Cardiac fibroblast (primary cell): ENCODE results near the gene RYR1.
A peak's percentile ranks its signal among the peaks of the same experiment; 100 is the strongest.
"Not testable (repeated sequence)": the region's sequence is repeated elsewhere in the genome, so short reads cannot be mapped to it uniquely, and the experiment has no call there.

ENCODE experiments used
- DNase-seq, 2 donors: peaks; one replicate each; pipeline versions ENCODE4 v3.0.0 to v3.0.0-alpha.2; 2010; ENCODE audit warnings: low read depth in 2 of 2
- H3K4me3 ChIP-seq, 2 donors: replicated peaks in 1 of 2; 1 replicate in 1 of 2; 2 replicates in 1 of 2; pipeline ENCODE4 v1.5.1; 2011; ENCODE audit warnings: low read depth in 2 of 2, low read length in 2 of 2, mild to moderate bottlenecking in 2 of 2, moderate library complexity in 1 of 2
- TF ChIP-seq, protein P1 (sequence below): IDR thresholded peaks from one replicate; pipeline ENCODE4 v1.5.1; 2011; ENCODE audit warnings: low read depth, mild to moderate bottlenecking, low read length, inconsistent platforms

The RYR1 gene

DNA sequence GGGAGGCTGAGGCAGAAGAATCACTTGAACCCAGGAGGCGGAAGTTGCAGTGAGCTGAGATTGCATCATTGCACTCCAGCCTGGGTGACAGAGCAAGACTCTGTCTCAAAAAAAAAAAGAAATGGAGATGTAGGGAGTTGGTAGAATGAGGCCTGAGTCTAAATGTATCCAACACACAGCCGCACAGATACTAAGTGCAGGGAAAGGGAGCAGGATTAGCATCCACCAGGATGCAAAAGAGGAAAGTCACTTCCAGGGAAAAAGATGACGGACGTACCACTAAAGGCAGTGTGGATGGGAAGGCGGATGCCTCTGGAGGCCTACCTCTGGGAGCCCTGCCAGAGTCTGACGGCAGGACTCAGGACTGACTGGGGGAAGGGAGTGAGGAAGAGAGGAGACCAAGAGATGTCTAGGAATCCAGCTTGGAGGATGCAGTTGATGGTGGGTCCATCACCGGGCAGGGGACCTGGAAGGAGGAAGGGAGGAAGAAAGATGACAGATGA is 23.8 kb upstream of the RYR1 start:
- TF ChIP-seq, protein P1, sequence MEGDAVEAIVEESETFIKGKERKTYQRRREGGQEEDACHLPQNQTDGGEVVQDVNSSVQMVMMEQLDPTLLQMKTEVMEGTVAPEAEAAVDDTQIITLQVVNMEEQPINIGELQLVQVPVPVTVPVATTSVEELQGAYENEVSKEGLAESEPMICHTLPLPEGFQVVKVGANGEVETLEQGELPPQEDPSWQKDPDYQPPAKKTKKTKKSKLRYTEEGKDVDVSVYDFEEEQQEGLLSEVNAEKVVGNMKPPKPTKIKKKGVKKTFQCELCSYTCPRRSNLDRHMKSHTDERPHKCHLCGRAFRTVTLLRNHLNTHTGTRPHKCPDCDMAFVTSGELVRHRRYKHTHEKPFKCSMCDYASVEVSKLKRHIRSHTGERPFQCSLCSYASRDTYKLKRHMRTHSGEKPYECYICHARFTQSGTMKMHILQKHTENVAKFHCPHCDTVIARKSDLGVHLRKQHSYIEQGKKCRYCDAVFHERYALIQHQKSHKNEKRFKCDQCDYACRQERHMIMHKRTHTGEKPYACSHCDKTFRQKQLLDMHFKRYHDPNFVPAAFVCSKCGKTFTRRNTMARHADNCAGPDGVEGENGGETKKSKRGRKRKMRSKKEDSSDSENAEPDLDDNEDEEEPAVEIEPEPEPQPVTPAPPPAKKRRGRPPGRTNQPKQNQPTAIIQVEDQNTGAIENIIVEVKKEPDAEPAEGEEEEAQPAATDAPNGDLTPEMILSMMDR, result no peak
- DNase-seq, result peak; percentile 71 to 73
- no peak overlapping the region for H3K4me3 ChIP-seq

DNA sequence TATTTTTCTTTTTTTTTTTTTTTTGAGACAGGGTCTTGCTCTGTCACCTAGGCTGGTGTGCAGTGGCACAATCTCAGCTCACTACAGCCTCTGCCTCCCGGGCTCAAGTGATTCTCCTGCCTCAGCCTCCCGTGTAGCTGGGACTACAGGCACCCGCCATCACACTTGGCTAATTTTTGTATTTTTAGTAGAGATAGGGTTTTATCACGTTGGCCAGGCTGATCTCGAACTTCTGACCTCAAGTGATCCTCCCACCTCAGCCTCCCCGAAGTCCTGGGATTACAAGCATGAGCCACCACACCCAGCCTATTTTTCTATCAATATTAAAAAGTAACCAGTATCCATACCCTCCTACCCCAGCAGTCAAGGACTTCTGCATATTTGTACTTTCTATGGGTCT is 23.1 kb upstream of the RYR1 start:
- not testable (repeated sequence) for DNase-seq, H3K4me3 ChIP-seq

DNA sequence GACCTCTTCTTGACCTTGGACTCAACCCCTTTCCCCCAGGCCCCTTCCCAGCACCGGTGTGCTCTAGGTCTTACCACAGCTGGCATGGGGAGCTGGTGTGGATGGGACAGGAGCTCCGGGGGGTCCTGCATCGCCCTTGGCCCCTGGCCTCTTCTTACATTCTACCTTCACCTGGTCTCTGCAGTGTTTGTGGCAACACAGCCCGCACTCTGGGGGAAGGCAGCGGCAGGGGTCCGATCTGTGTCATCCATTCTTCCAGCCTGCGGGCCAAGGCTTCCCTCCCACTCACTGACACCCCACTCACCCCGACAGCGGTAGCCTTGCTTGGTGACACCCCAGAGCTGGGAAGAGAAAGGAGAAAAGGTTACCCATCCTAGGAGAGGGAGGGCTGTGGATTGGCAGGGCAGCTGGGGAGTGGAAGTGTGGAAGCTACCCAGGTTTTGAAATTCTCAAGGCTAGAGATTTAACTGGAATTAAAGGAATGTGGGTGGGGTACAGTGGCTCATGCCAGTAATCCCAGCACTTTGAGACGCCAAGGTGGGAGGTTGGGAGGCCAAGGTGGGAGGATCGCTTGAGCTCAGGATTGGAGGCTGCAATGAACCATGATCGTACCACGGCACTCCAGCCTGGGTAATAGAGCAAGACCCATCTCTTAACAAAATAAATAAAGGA is 22.3 kb upstream of the RYR1 start:
- no peak overlapping the region for H3K4me3 ChIP-seq
- TF ChIP-seq, protein P1, result no peak
- DNase-seq, result no peak

- H3K4me3 ChIP-seq, result not testable (repeated sequence)
These were observed 21.6 kb upstream of the RYR1 start for GRCh38 chr19:38411898-38412297.

DNA sequence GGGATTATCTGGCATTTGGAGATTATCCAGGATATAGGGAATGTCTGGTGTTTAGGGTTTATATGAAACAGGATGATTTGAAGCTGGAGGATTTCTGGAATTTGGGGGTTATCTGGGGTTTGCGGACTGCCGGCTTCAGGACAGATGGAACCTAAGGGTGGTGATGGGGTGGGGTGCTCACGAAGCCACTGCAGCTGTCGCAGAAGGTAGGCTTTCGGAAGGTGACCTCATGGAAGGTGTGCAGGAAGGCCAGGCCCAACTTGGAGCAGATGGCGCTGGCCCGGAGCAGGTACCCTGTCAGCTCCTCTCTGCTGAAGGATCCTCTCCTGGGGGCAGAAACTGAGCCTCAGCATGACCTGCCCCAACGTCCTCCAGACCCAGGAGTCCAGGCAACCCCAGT is 21.0 kb upstream of the RYR1 start:
- TF ChIP-seq, protein P1, result no peak
- no peak overlapping the region for H3K4me3 ChIP-seq
- DNase-seq, result no peak

More at GRCh38 chr19:38411898-38412297, 21.6 kb upstream of the RYR1 start:
- not testable (repeated sequence) for DNase-seq

DNA sequence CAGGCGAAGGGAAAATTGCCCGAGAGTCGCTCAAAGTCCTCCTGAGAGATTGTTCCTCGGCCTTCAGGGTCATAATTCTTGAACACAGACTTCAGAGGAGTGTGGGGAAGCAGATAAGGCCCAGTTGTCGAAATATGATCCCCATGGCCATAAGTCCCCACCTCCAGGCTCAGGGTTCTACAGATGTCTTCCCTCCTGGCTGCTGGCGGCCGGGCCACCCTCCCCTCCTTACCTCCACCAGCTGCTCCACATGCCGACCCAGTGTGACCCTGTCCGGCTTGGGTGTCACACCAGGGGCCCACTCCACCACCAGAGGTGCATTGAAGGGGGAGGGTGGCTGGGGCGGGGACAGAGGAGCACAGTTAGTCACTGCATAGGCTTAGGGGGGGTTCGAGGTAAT is 20.5 kb upstream of the RYR1 start:
- no peak overlapping the region for H3K4me3 ChIP-seq
- TF ChIP-seq, protein P1, result no peak
- no peak for DNase-seq

- TF ChIP-seq, protein P1, result no peak
- DNase-seq, result no peak
These were observed 20.1 kb upstream of the RYR1 start for GRCh38 chr19:38413416-38413815.

GRCh38 chr19:38417146-38417543 is 16.3 kb upstream of the RYR1 start:
- TF ChIP-seq, protein P1, result no peak
- DNase-seq, result no peak
- H3K4me3 ChIP-seq, result no peak overlapping the region

More at GRCh38 chr19:38413416-38413815, 20.1 kb upstream of the RYR1 start:
- no peak overlapping the region for H3K4me3 ChIP-seq
